ENCODE results near the gene TAPBP.
A peak's percentile ranks its signal among the peaks of the same experiment; 100 is the strongest.

The TAPBP gene

DNA sequence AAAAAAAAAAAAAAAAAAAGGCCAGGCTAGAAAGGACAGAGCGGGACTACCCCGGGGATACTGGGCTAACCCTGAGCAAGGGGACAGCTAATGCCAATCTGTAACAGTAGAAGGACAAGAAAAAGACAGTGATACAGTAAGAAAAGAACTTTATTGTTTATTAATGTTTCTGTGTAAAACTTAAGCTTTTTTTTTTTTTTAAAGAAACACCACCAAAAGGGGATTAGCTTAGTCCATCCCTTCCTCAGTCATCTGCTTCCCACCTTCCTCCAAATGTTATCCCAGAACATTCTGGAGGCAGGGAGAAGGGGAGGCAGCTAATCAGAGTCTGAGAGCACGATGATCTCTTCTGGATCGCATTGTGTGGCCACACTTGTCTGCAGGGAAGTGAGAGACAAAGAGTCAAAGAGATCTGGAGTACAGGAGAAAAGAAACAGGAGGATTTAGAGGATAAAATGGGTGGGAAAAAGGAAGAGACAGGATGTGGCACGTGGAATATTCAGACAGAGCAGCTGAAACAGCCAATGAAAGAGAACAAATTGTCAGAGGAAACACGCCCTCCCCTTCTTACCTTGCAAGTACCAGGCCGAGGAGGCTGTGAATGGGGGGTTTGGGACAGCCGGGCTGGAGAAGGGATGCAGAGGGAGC, 4.7 kb upstream of the TAPBP start:
- DNase-seq = no peak

DNA sequence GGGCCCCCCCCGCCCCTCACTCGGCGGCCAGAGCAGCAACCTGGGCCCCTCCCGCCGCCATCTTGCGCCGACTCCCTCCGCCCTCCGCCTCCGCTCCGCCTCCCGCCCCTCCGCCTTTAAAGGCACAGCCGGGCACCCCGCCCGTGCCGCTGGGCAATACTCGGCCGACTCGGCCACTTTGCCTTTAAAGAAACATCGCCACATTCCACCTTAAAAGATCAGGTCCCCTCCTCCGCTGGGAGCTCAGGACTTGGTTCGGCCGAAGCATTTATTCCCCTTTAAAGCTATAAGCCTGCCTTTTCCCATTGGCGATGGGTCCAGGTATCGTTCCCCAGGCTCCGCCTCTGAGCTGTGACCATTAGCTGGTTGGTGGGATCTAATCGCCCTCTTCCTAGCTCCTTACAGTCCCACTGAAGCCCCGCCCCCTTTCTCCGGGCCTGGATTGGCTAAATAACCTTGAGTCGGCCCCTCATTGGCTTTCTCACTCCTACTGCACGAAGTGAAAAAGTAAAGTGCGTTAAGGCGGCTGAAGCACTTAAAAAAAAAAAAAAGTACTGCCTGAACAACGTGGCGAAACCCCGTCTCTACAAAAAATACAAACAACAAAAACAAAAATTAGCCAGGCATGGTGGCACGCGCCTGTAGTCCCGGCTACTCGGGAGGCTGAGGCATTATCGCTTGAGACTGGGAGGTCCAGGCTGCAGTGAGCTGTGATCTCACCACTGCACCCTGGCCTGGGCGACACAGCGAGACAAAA, 4.0 kb upstream of the TAPBP start, which contains the start of gene ZBTB22:
Gene ZBTB22, minus strand, starts transcription at position 76 of the 757 bp plus-strand sequence. CDS start 828 bp downstream, outside the sequence.
- peak; percentile 99 for DNase-seq

DNA sequence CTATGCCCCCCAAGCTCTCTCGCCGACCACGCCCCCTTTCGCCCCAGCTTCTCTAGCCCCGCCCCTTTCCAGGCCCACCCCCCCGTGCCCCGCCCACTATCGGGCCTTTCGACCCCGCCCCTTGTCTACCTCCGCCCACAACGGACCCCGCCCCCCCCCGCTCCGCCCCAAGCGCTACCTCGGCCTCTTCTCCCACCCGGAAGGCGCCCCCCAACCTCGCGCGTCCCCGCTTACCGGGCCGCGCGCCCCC, 3.5 kb upstream of the TAPBP start:
- no peak for DNase-seq

DNA sequence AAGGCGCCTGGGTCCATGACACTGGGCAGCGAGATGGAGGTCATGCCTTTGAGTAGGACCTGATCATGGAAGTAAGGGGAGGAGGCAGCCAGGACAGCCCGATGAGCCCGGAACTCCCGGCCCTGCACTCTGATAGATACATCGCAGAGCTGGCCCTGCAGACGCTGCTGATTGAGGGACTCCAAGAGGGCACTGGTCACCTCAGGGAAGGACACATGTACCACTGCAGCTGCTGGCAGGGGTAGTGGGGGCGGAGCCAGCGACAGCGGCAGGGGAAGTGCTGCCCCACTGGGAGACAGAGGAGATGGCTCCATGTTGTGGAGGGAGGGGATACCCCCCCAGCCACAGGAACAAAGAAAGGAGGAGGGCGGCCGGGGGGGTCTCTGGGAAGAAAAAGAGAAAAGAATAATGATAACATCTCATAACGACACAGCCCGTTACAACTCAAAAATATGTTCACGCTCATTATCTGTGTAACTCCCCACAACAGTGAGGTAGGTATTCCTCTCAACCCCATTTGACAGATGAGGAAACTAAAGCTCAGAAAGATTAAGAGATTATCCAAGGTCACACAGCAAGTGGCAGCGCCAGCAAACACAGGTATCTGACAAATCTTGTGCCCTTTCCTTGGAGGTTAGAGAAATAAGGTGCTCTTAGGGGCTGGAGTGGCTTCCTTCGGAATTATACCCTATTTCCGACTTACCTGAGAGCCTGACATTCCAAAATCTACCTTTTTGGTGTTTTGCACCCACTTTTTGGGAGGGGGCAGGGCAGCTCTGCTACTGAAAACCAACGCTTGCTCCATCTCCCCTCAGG, 2.9 kb upstream of the TAPBP start:
- DNase-seq = no peak

DNA sequence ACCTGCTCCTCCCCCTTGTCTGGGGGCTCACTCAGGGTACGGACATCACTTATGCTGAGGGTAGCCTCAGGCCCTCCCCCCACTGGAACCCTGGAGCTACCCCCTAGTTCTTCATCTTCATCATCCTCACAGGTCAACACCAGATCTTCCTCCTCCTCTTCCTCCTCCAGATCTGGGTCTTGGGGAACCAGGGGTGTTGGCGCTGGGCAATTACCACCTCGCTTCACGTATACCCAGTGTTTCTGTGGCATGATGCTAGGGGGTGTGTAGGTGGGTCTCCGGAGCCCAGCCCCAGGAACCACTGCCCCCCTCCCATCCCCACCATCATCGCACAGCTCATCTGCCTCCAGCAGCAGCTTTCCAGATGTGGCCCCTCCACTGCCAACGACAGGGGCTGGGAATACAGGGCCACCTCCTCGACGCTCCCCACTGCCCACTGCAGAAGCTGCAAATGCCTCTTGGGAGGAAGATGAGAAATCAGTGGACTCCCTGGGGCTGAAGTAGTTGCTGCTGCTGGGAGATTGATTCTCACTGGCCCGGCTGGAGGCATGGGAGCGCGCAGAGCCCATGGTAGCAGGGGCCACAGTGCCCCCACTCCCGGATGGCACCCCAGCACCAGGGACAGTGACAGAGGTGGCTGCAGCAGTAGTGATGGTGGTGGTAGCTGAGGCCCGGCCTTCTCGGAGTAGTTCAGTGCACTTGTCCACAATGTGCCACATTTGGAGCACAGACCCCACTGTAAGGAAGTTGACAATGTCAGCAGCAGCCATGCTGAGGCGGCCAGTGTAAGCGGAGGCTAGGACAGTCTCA, 2.1 kb upstream of the TAPBP start:
- no peak for DNase-seq

DNA sequence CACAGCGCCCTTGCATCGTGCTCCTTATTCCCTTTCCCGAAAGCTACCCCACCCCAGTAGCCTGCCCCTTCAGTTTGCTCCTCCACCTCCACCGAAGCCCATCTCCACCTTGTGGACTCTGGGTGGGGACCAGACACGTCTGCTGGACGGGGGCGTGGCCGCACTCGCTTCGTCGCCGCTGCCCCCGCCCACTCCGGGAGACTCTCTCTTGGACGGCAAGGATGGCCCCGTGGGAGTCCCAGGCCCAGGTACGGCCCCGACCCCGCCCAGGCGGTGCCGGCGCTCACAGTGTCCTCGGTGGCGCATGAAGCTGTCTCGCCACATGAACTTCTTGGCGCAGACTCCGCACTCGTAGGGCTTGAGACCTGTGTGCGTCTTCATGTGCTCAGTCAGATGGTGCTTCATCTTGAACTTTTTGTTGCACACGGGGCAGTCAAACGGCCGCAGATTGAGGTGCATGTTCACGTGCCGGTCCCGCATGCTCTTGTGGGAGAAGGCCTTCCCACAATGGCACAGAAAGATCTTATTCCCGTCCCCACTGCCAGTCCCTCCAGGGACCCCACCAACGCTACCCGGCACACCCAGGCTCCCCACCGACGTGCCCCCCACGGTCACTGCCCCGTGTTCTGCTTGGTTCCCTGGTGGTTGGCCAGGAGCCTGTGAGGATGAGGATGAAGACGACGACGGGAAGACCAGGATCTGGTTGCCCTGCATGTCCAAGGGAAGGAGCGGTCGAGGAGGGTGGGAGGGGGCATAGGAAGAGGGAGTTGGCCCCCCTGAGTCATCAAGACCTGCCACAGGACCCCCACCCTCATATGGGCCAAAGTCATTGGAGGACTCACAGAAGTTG, 1.3 kb upstream of the TAPBP start:
- DNase-seq = no peak

DNA sequence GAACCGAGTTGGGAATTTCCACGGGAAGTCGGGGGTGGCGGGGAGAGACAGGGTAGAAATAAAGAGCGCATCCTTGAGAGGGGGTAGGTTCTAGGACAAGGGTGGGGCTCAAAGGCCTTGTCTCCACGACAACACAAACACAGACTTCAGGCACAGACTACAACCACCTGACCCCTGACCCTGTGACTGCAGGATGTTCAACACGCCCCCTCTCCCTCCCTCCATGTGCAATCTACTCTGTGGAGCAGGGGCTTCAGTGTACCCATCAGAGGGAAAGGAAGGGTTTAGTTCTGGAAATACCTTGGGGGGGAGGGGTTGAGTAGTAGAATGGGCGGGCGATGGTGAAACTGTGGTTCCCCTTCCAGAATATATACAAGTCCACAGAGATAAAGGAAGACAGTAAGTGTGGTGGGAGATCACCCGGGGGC, 651 bp upstream of the TAPBP start:
- peak; percentile 60 for DNase-seq

DNA sequence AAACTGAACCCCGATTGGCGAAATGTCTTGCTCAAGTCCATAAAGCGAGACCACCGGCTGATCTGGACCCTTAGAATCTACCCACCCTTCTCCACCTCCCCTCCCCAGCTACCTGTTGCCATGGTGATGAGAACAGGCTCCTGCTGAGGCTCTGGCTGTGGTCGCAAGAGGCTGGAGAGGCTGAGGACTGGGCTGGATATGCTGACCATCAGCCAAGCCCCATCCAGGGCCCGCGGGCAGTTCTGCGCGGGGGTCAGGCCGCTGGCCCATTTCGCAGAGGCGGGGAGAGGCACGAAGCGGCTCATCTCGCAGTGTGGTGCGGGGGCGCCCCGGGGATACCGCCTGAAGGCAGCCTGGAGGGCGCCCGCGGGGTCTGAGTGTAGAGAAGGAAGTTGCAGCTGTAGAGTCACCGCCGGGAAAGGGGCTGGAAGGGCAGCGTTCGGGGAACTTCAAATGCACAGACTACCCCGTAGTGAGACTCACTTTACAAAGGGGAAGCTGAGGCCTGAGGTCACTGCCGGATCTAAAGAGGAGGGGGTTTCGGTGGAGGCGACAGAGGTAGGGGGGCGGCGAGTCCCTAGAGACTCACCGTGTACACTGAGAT, 671 bp downstream of the TAPBP start:
- DNase-seq = no peak

DNA sequence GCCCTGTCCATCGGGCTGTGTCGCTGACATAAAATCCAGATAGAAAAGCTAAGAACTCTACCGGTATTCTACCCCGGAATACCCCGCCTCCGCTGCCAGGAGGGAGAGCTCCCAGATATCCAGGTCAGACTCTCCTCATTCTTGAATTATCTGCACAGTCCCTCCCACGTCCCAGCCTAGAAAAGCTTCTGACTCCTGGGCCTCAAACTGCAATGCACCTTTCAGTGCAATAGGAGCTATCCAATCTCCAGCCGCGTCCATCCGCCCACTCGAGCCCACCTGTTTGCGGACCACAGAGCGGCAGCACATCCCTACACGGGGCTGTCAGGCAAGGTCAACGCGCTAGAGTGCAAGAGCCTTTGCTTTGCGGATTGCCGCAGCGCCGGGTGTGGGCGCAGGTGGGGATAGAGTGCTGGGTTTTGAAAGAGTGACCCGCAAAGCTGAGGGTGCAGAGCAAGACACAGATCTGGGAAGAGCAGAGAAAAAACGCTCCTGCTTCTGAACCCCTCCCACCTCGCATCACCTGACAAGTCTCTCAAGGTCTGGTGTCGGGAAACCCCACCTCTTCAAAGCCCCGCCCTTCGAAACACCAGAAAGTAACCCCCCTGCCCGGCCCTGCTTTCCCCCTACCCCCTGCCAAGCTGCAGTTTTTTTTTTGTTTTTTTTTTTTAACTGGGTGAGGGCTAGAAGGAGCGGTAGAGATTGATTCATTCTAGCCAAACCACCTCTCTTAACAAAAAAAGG, 1.3 kb downstream of the TAPBP start:
- DNase-seq = peak; percentile 55

DNA sequence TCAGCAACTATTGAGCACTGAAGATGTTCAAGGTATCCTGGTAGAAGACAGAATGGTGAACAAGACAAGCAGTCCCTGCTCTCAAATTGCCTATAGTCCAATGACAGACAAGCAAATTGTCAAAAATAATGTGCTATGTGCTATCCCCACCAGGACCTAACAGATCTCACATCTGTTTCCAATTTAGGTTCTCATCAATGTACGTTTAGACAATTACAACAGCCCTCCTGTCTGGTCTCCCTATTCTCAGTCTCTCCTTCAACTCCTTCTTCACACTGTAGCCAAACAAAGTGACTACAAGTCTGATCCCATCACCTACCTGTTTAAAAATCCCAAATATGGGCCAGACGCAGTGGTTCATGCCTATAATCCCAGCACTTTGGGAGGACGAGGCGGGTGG, 7.5 kb downstream of the TAPBP start:
- DNase-seq = no peak

DNA sequence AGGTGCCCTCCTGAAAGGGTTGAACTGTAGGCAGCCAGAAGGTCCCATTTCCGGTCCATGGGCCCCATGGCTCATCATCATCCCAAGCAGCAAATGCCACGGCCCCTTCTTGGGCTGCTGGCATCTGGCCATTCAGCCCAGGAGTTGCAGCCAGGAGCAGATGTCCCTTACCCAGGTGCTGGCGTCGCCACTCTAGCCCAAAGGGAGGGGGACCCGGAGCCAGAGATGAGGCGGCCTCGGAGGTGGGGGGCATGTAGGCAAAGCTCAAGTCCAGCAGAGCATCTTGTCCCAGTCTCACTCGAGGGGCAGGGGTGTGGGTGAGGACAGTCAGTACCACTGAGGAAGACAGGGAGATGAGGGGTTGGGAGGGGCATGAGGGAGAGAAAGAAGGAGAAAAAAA, 8.8 kb downstream of the TAPBP start:
- no peak for DNase-seq

DNA sequence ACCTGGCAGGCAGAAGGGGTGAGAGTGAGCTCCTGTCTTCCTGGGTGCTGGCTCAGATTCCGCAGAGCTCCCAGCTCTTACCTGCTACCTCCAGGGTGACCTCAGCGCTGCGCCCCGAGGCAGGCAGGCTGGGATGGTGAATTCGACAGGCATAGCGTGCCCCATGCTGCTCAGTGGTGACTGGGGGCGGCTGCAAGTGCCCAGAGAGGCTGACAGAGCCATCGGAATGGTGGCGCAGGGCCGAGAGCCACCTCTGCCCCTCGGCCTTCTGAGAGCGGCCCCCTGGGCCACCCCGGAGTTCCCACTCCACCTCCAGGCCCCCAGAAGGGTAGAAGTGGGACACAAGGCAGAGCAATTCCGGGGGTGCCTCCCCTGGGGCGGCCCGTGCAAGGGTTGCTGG, 9.7 kb downstream of the TAPBP start:
- DNase-seq = no peak

DNA sequence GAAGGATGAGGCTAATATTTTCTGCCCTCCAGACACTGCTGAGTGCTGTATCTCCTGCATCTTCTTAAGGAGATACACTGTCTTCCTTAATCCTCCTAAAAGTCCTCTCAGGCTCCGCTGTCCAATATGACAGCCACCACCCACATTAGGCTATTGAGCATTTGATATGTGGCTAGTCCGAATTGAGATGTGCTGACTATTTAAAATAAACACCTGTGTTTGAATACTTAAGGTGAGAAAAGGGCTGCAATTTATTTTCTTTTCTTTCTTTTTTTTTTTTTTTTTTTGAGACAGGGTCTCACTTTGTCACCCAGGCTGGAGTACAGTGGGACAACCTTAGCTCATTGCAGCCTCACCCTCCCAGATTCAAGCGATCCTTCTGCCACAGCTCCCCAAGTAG, 12.0 kb downstream of the TAPBP start:
- no peak for DNase-seq

DNA sequence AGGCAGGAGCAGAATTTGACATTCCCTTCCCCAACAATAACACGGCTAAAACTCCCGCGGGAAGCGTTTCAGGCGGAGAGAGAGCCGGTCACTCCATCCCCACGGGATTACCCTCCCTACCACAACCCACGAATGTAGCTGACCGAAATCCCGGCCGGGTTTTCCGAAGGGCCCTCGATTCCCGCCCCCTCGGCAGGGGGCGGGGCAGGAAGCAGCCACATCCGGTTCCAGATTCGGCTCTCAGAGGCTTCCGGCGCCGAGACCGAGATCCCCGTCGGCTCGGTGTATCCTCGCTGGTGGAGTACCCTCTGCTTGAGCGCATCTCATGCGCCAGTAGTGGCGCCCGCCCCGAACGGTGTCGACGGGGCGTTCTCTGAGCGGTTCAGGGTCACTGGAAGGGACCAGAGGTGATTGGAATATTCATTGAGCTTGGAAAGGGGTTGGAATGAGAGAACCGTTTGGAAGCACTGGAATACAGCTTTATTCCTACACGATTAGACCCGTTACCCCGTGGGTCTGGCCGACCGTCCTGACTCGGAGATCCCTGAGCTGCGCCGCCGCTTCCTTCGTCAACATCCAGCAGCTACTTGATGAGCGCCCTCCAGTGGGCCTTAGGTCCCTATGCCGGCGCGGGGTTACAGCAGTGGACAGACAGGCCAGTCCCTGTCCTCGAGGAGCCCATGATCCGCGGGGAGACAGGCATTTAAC, 14.5 kb downstream of the TAPBP start:
- peak; percentile 91 for DNase-seq

DNA sequence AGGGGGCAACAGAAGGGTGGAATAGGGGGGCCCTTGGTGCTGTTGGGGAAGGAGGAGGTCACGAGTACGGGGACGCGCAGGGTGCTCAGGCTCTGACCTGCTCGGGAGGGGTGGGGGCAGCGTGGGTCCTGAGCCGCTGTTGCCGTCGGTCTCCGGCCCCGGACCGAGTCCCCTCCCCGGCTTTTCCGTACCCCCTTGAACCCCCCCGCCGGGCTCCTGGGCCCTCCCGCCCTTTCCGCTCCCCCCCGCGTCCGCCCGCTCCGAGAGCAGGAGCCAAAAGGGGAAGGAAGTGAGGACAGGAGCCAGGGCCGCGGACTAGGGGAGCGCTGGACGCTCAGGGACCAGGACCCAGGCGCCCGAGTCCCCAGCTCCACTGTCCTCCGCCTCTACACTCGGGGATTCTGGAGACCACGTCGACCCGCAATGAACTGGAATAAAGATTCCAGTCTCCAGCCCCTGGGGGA, 15.1 kb downstream of the TAPBP start, which contains the start of gene RGL2:
Gene RGL2, minus strand, starts transcription at position 170 of the 464 bp plus-strand sequence. CDS start 332 bp downstream, outside the sequence.
- DNase-seq = peak; percentile 57

DNA sequence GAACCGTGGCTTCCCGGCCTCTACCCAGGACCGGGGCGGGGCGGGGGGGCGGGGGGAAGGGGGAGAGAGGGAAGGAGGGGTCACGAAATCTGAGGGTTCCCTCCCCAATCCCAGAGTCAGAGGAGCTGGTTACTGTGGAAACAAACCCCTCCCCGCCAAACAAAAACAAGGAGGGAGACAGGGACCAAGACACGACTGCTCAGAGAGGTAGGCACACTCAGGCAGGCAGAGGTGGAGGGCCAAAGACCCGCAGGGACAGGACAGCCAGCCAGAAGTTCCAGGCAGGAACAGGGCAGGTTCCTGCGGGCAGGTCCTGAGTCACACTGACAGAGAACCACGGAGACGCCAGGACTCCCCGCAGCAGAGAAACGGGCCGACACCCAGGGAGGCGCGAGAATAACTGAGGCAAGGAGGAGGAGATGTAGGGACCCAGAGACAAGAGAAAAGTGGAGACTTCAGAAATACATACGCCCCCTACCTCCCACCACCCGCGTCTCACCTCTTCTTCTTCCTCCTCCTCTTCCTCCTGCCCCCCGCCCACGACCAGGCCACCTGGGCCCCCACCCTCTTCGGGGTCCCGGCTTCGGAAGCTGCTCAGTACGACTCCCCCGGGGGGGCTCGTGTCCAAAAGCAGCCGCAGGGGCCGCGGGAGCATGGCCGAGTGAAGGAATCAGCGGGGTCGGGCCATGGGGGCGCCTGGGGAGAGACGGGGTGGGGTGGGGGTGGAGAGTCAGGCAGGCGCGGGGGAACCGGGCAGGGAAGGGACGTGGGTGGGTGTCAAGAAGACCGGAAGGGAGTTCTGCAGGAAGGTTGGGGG, 15.7 kb downstream of the TAPBP start:
- DNase-seq = peak; percentile 74

DNA sequence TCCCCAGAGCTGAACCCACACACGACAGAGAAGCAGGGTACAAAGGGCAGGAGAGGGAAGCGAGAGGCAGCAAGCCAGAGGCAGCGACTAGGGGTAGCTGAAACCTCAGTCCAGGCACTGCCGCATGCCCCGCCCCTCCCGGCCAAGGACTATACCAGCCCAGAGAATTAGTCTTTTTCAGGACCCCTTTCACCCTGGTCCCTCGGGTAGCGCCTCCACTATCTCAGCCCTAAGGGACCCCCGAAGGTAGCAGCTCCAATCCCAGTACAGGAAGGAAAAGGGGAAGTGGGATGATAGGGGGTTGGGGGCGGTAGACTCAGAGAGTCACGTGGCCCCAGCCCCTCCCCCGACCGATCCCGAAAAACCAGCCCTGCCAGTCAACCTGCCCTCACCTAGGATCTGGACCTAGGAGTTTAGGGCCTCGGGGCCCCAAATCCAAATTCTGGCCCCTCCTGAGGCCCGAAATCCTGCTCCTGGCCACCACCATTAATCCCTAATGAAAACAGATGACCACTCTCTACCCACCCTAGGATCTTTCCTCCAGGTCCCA, 16.4 kb downstream of the TAPBP start:
- no peak for DNase-seq

DNA sequence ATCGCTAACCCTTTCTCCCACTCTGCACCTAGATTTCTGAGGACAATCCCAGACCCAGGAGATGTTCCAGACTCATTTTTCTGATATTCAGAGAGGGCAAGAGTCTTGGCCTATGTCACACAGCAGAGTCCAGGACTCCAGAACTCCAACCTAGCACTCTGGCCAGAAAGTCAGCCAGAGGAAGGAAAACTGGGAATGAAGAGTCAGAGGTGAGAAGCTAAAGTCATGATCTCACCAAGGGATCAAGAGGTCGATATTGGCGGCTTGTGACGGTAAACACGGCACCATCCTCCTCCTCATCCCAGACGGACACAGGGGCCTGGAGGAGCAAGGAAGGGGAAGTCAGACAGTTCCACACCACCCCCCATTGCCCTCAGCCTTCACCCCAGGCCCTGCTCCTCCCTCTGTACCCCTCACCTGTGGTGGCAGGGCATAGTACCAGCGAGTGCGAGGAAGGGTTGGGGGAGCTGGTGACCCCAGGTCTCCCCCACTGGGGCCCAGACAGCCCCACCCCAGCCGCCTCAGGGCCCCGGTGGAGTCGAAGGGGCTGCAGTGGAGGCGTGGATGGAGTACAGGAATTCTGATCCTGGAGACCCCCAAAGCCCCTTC, 17.0 kb downstream of the TAPBP start:
- no peak for DNase-seq

All from fibroblast of upper back skin (primary cell).